SK-N-SH (cell line): ENCODE measurements around the gene ARHGAP15. TPM values are rescaled to one million over a fixed set of nuclear protein-coding genes. Genes with fewer than 3 reads are reported as not detected.

Experiments used
- CTCF ChIA-PET: fragments of 300-600, 350-600 bp; formaldehyde crosslinking; extraction: SDS; loops from one replicate; lab custom pipeline; 2021; lab: Yijun Ruan, JAX
- POLR2A ChIA-PET: fragments of 350-600 bp; sonication (Branson Sonifier 250); formaldehyde crosslinking; extraction: SDS; loops from one replicate; lab custom pipeline; 2020; ENCODE audit warnings: antibody characterized with exemption, inconsistent platforms; lab: Yijun Ruan, JAX
- DNase-seq: peaks from one replicate; pipeline ENCODE4 v3.0.0; 2012
- H2AFZ ChIP-seq: fragments of 200-600 bp; sonication (generic); 2 replicates; pipeline ENCODE4 v1.8.1; 2016; ENCODE audit warnings: antibody characterized with exemption, mild to moderate bottlenecking, low read depth
- H3F3A ChIP-seq: fragments of 200-600 bp; sonication (generic); replicated peaks from 2 replicates; pipeline ENCODE3; 2016; ENCODE audit warnings: antibody characterized with exemption, mild to moderate bottlenecking; ENCODE audit not compliant: insufficient read depth
- H3K27ac ChIP-seq, 2 experiments: fragments of 200-500 bp in 1 of 2; fragments of 200-600 bp in 1 of 2; sonication (Bioruptor generic) in 1 of 2; sonication (generic), shearing (Covaris generic) in 1 of 2; 2 replicates each; pipeline versions ENCODE4 v1.5.1 to v1.6.1; 2014 to 2016; ENCODE audit warnings: low read depth in 2 of 2, inconsistent platforms in 1 of 2, low read length in 1 of 2, mild to moderate bottlenecking in 1 of 2, mixed read lengths in 1 of 2
- H3K27me3 ChIP-seq: fragments of 200-600 bp; sonication (generic), shearing (Covaris generic); 2 replicates; pipeline ENCODE4 v1.6.1; 2016; ENCODE audit warnings: mixed run types; ENCODE audit not compliant: insufficient read depth
- H3K36me3 ChIP-seq, 2 experiments: fragments of 200-500 bp in 1 of 2; fragments of 200-600 bp in 1 of 2; sonication (Bioruptor generic) in 1 of 2; sonication (generic) in 1 of 2; replicated peaks in 1 of 2; 2 replicates each; pipeline versions ENCODE3 to v1.5.1; 2014 to 2016; ENCODE audit warnings: low read length in 1 of 2, mild to moderate bottlenecking in 1 of 2; ENCODE audit not compliant: insufficient read depth in 2 of 2, control insufficient read depth in 1 of 2
- H3K4me1 ChIP-seq, 2 experiments: fragments of 200-500 bp in 1 of 2; fragments of 200-600 bp in 1 of 2; sonication (Bioruptor generic) in 1 of 2; sonication (generic), shearing (Covaris generic) in 1 of 2; 2 replicates each; pipeline versions ENCODE4 v1.5.1 to v1.6.1; 2014 to 2016; ENCODE audit warnings: low read depth in 1 of 2, low read length in 1 of 2, mixed run types in 1 of 2; ENCODE audit not compliant: insufficient read depth in 2 of 2, control insufficient read depth in 1 of 2
- H3K4me2 ChIP-seq: fragments of 200-600 bp; sonication (generic), shearing (Covaris generic); 2 replicates; pipeline ENCODE4 v1.6.1; 2017; ENCODE audit warnings: mixed run types
- H3K4me3 ChIP-seq, 2 experiments: fragments of 200-500 bp in 1 of 2; fragments of 200-600 bp in 1 of 2; sonication (Bioruptor generic) in 1 of 2; sonication (generic), shearing (Covaris generic) in 1 of 2; 2 replicates each; pipeline versions ENCODE4 v1.5.1 to v1.8.1; 2014 to 2016; ENCODE audit warnings: low read depth in 2 of 2, inconsistent platforms in 1 of 2, low read length in 1 of 2, mild to moderate bottlenecking in 1 of 2, mixed read lengths in 1 of 2, moderate library complexity in 1 of 2
- H3K79me2 ChIP-seq: fragments of 200-600 bp; sonication (generic); 2 replicates; pipeline ENCODE4 v1.8.1; 2017; ENCODE audit warnings: mild to moderate bottlenecking; ENCODE audit not compliant: insufficient read depth
- H3K9ac ChIP-seq: fragments of 200-600 bp; sonication (generic); 2 replicates; pipeline ENCODE4 v1.6.1; 2017; ENCODE audit warnings: mixed run types
- H3K9me2 ChIP-seq: fragments of 200-600 bp; sonication (generic); 2 replicates; pipeline ENCODE4 v1.6.1; 2017; ENCODE audit warnings: mixed run types
- H3K9me3 ChIP-seq: fragments of 200-600 bp; sonication (generic); 2 replicates; pipeline ENCODE4 v1.6.1; 2017; ENCODE audit warnings: mixed run types, mild to moderate bottlenecking, moderate library complexity
- H4K20me1 ChIP-seq: fragments of 200-600 bp; sonication (generic); 2 replicates; pipeline ENCODE4 v1.6.1; 2017; ENCODE audit warnings: mild to moderate bottlenecking, mixed run types; ENCODE audit not compliant: insufficient read depth
- FOSL2 ChIP-seq: IDR thresholded peaks from 2 replicates; pipeline ENCODE4 v1.4.0; 2012; ENCODE audit warnings: low read depth, mild to moderate bottlenecking, moderate library complexity, borderline replicate concordance
- FOXJ3 ChIP-seq: sonication (generic); formaldehyde crosslinking; IDR thresholded peaks from 2 replicates; pipeline ENCODE4 v1.5.1; 2020; ENCODE audit warnings: mild to moderate bottlenecking, missing genetic modification reagents
- FOXM1 ChIP-seq: IDR thresholded peaks from 2 replicates; pipeline ENCODE4 v1.4.0; 2012; ENCODE audit warnings: low read depth, mild to moderate bottlenecking
- IRF3 ChIP-seq: fragments of 150-350 bp; IDR thresholded peaks from 2 replicates; pipeline ENCODE4 v1.6.1; 2016; ENCODE audit warnings: mild to moderate bottlenecking, low read depth, low read length
- MAX ChIP-seq: IDR thresholded peaks from 2 replicates; pipeline ENCODE4 v1.4.0; 2012; ENCODE audit warnings: low read depth
- NRF1 ChIP-seq: IDR thresholded peaks from 2 replicates; pipeline ENCODE4 v1.6.1; 2012; ENCODE audit warnings: low read depth, mild to moderate bottlenecking, low read length
- PBX3 ChIP-seq: IDR thresholded peaks from 2 replicates; pipeline ENCODE4; 2012
- TAF1 ChIP-seq: IDR thresholded peaks from 2 replicates; pipeline ENCODE4 v1.6.1; 2012; ENCODE audit warnings: low read depth, mild to moderate bottlenecking, low read length, moderate library complexity, borderline replicate concordance
- USF2 ChIP-seq: fragments of 150-350 bp; IDR thresholded peaks from 2 replicates; pipeline ENCODE4 v1.6.1; 2017; ENCODE audit warnings: antibody characterized with exemption, low read length, low read depth, borderline replicate concordance
- ZBTB33 ChIP-seq: IDR thresholded peaks from 2 replicates; pipeline ENCODE4 v1.4.0; 2012; ENCODE audit warnings: low read depth, borderline replicate concordance
- WGBS: methylation state at CpG from one replicate; pipeline ENCODE4 v1.1.6; 2017; ENCODE audit warnings: low lambda C conversion rate; 5-methylcytosine and 5-hydroxymethylcytosine counted together
- polyA plus RNA-seq, 3 experiments: library from polyadenylated mRNA; depleted of rRNA; stranded (reverse); fragments of >200 nt; gene quantifications; 2 replicates each; pipeline ENCODE4 v1.2.3, GENCODE V29; 2012

The ARHGAP15 gene
- polyA plus RNA-seq, 1 of the 3 experiments (the other 2 are of a cell fraction), result not detected

GRCh38 chr2:143702931-143703330 is 573.7 kb downstream of the ARHGAP15 start:
- no peaks in the 10 kb centered on the region for H3K9me3 ChIP-seq
- no peaks in the 10 kb centered on the region for H3K27me3 ChIP-seq
- no peak for TF ChIP-seq IRF3
- no peak for TF ChIP-seq ZBTB33
- TF ChIP-seq, all 33 proteins: peak for 0
- Histone ChIP-seq H3K9me2 (no peaks in the 10 kb centered on the region), H4K20me1 (no peaks in the 10 kb centered on the region), H3K4me2 (no peak overlapping the region), H3K79me2 (no peaks in the 10 kb centered on the region), H3K27ac (no peak overlapping the region), H3F3A (no peaks in the 10 kb centered on the region), H3K4me1 (peaks cover 0 to 8% of the 10 kb centered on the region in 2 experiments; a peak in 2 of 4 replicates), H3K4me3 (no peak overlapping the region), H3K36me3 (no peaks in the 10 kb centered on the region), H2AFZ (no peak overlapping the region), H3K9ac (no peak overlapping the region)
- ChIA-PET POLR2A (no interaction called here), CTCF (no interaction called here)
- 73% methylated on average over 1 of the region's 1 CpG for WGBS
- no peak for DNase-seq

GRCh38 chr2:143704451-143705106 is 575.4 kb downstream of the ARHGAP15 start:
- H3K27me3 ChIP-seq, result no peaks in the 10 kb centered on the region
- 96% methylated on average over 3 of the region's 3 CpGs for WGBS
- H3K27ac ChIP-seq, result no peak overlapping the region
- POLR2A ChIA-PET, result no interaction called here
- no peak overlapping the region for H3K4me3 ChIP-seq
- no peak overlapping the region for H2AFZ ChIP-seq
- H3K4me1 ChIP-seq, result peaks cover 0 to 8% of the 10 kb centered on the region in 2 experiments; a peak in 2 of 4 replicates
- H3K36me3 ChIP-seq, result no peaks in the 10 kb centered on the region
- CTCF ChIA-PET, result no interaction called here
- no peaks in the 10 kb centered on the region for H3K9me3 ChIP-seq
- no peaks in the 10 kb centered on the region for H4K20me1 ChIP-seq
- TF ChIP-seq FOSL2, result no peak
- TF ChIP-seq USF2, result no peak
- TF ChIP-seq NRF1, result no peak
- TF ChIP-seq MAX, result no peak
- TF ChIP-seq FOXJ3 (CRISPR knock-in tag), result no peak
- no peak for TF ChIP-seq TAF1
- TF ChIP-seq PBX3, result no peak
- no peak for TF ChIP-seq FOXM1
- TF ChIP-seq, all 33 proteins: peak for 0
- Histone ChIP-seq H3K4me2 (no peak overlapping the region), H3K9ac (no peak overlapping the region), H3K79me2 (no peaks in the 10 kb centered on the region), H3F3A (no peaks in the 10 kb centered on the region), H3K9me2 (no peaks in the 10 kb centered on the region)
- no peak for DNase-seq
